Gastrocnemius medialis (tissue), 4 donors: ENCODE measurements around the gene PGAM2. TPM values are rescaled to one million over a fixed set of nuclear protein-coding genes. Genes with fewer than 3 reads are reported as not detected.

Source experiments
- ATAC-seq, 2 donors: fragments of 150-250 bp; one replicate each; pipeline ENCODE4 v1.9.1; 2016
- DNase-seq, 2 donors: peaks; one replicate each; pipeline ENCODE4 v3.0.0-alpha.2; 2019
- H3K27ac ChIP-seq, 4 donors: fragments of 200-600 bp; sonication (generic); 1 replicate in 1 of 4; 2 replicates in 3 of 4; pipeline ENCODE4 v1.5.1; 2016 to 2018; ENCODE audit warnings: mild to moderate bottlenecking in 2 of 4, moderate library complexity in 1 of 4
- H3K27me3 ChIP-seq, 3 donors: fragments of 200-600 bp; sonication (generic) in 2 of 3; 1 replicate in 1 of 3; 2 replicates in 2 of 3; pipeline versions ENCODE4 v1.5.1 to v1.6.0; 2016 to 2019; ENCODE audit warnings: mild to moderate bottlenecking in 1 of 3, moderate library complexity in 1 of 3
- H3K36me3 ChIP-seq, 2 donors: fragments of 200-600 bp; sonication (generic) in 1 of 2; one replicate each; pipeline ENCODE4 v1.5.1; 2017 to 2018
- H3K4me1 ChIP-seq, 2 donors: fragments of 200-600 bp; sonication (generic) in 1 of 2; one replicate each; pipeline ENCODE4 v1.5.1; 2016 to 2017; ENCODE audit warnings: mild to moderate bottlenecking in 2 of 2
- H3K4me3 ChIP-seq, 4 donors: fragments of 200-600 bp; sonication (generic) in 3 of 4; 1 replicate in 1 of 4; 2 replicates in 3 of 4; pipeline ENCODE4 v1.5.1; 2016 to 2019; ENCODE audit warnings: mild to moderate bottlenecking in 2 of 4
- H3K9me3 ChIP-seq, 3 donors: fragments of 200-600 bp; sonication (generic) in 2 of 3; 1 replicate in 1 of 3; 2 replicates in 2 of 3; pipeline ENCODE4 v1.5.1; 2016 to 2019
- CTCF ChIP-seq, 5 experiments: fragments of 450-650 bp in 3 of 5; fragments of 200-600 bp in 2 of 5; sonication (generic) in 2 of 5; IDR thresholded peaks in 4 of 5; conservative IDR thresholded peaks in 1 of 5; 1 replicate in 4 of 5; 2 replicates in 1 of 5; pipeline ENCODE4 v1.5.1; 2016 to 2019; ENCODE audit warnings: antibody characterized with exemption in 5 of 5, mild to moderate bottlenecking in 3 of 5, moderate library complexity in 3 of 5
- POLR2A ChIP-seq, 2 donors: fragments of 450-650 bp; IDR thresholded peaks; one replicate each; pipeline ENCODE4 v1.6.1; 2017; ENCODE audit warnings: antibody characterized with exemption in 2 of 2, mild to moderate bottlenecking in 2 of 2, moderate library complexity in 2 of 2
- in situ Hi-C, 4 donors: fragments of 200-750 bp; cut with MboI; loops; one replicate each; pipeline versions ENCODE4 v1.15.0 to v1.8.0; 2017; ENCODE audit warnings: low sequenced_read_pairs in 4 of 4
- intact Hi-C: fragments of 100-400 bp; cut with DNase I; formaldehyde crosslinking; loops from one replicate; pipeline ENCODE4 v1.15.1; 2023; ENCODE audit warnings: low total_unique reads
- total RNA-seq, 4 donors: library from RNA; depleted of rRNA; stranded (reverse); fragments of >200 nt; gene quantifications; one replicate each; pipeline versions ENCODE4 v1.1.0 to v1.2.3, GENCODE V29; 2016

The PGAM2 gene
- total RNA-seq, 4 donors from 2014 or later = 129 to 355 (median 306) TPM

DNA sequence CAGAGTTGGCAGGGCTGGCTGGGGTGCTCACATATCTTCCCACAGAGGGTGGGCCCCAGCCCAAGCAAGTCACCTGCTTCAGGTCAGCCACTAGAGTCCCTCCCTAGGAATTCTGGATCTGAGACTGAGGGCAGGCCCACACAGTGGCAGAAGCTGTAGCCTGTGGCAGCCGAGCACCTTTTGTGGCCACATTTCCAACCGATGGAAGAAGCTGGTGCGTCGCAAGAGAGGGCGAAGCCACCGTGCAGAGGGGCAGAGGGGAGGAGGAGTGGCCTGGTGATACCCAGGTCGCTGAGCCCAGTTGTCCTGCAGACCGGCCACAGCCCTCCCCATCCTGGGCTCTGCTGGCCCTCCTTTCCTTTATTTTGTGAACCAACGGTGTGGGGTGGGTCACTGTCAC is 11.7 kb upstream of the PGAM2 start:
- DNase-seq (no peak), ATAC-seq (no peak)
- no peaks in the 10 kb centered on the region for H3K27me3 ChIP-seq
- intact Hi-C loops (no loop called here), in situ Hi-C loops (loop anchor here in 1 of 4 donors (5.0 kb wide), 1 partner anchor 45 kb away; the partner anchor contains the start of gene POLD2)
- H3K36me3 ChIP-seq = peaks cover 0 to 44% of the 10 kb centered on the region in 2 donors
- no peak for TF ChIP-seq POLR2A (IDR thresholded peaks at IDR 0.05)
- no peak for TF ChIP-seq CTCF (IDR thresholded peaks at IDR 0.05 in 4 of 5, conservative IDR thresholded peaks at IDR 0.05 in 1 of 5)
- H3K9me3 ChIP-seq = no peaks in the 10 kb centered on the region
- no peak overlapping the region for H3K4me3 ChIP-seq
- peak overlapping the region in 2 of 4 donors; percentile 39 to 96 for H3K27ac ChIP-seq
- H3K4me1 ChIP-seq = peaks cover 55 to 63% of the 10 kb centered on the region in 2 donors

GRCh38 chr7:44076101-44076895 is 10.9 kb upstream of the PGAM2 start:
- Histone ChIP-seq H3K27me3 (no peaks in the 10 kb centered on the region), H3K4me1 (peaks cover 59 to 65% of the 10 kb centered on the region in 2 donors), H3K36me3 (peaks cover 0 to 44% of the 10 kb centered on the region in 2 donors), H3K4me3 (no peak overlapping the region), H3K27ac (peak overlapping the region in 3 of 4 donors; percentile 28 to 87 (median 29)), H3K9me3 (no peaks in the 10 kb centered on the region)
- DNase-seq (no peak), ATAC-seq (no peak)
- TF ChIP-seq CTCF (IDR thresholded peaks at IDR 0.05 in 4 of 5, conservative IDR thresholded peaks at IDR 0.05 in 1 of 5) (no peak), POLR2A (IDR thresholded peaks at IDR 0.05) (no peak)
- intact Hi-C loops (no loop called here), in situ Hi-C loops (loop anchor here in 1 of 4 donors (5.0 kb wide), 1 partner anchor 46 kb away; the partner anchor contains the start of gene POLD2)

DNA sequence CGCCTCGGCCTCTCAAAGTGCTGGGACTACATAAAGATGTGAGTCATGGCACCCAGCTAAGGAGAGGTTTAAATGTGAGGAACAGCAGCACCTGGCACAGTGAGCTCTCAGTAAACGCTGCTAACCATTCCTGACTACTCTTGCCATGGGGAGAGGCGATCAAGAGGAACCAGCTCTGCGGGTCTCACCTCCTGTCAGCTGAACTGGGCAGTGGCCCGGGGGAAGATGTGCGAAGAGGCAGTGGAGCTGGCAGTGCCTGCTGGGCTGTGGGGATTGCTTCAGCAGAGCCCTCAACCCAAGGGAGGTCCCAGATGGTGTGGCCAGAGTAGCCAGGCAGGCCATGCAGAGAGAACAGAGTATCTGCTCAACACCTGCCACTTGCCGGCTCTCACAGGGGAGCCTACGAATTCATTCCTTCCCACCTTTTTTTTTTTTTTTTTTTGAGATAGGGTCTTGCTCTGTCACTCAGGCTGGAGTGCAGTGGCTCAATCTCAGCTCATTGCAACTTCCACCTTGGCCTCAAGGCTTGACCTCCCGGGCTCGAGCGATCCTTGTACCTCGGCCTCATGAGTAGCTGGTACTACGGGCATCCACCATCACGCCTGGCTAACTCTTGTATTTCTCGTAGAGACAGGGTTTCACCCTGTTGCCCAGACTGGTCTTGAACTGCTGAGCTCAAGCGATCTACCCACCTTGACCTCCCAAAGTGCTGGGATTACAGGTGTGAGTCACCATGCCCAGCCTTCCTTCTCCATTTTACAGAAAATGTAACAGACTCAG is 10.1 kb upstream of the PGAM2 start:
- ATAC-seq (no peak), DNase-seq (peak in 1 of 2 donors; percentile 9)
- in situ Hi-C loops (loop anchor here in 1 of 4 donors (5.0 kb wide), 1 partner anchor 47 kb away; the partner anchor contains the start of gene POLD2), intact Hi-C loops (no loop called here)
- Histone ChIP-seq H3K27ac (peak overlapping the region in 3 of 4 donors; percentile 28 to 87 (median 80)), H3K9me3 (no peaks in the 10 kb centered on the region), H3K27me3 (no peaks in the 10 kb centered on the region), H3K4me3 (no peak overlapping the region), H3K36me3 (peaks cover 0 to 44% of the 10 kb centered on the region in 2 donors), H3K4me1 (peaks cover 51 to 61% of the 10 kb centered on the region in 2 donors)
- TF ChIP-seq CTCF (IDR thresholded peaks at IDR 0.05 in 4 of 5, conservative IDR thresholded peaks at IDR 0.05 in 1 of 5) = no peak
- TF ChIP-seq POLR2A (IDR thresholded peaks at IDR 0.05) = no peak

DNA sequence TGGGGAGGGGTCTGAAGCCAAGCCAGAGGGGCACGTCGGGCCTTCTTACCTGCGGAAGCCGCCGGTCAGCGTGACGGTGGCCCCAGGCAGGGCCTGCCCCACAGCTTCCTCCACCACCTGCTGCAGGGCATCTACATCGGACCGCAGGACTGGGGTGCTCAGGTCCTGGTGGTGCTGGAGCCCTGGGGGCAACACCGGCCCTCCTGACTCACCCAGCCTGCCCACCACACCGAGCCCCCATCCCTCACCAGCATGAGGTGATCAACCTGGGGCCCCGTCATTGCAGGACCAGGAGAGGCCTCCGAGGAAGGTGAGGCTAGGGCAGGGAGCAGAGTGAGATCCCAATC is 9.0 kb upstream of the PGAM2 start:
- peaks cover 0 to 34% of the 10 kb centered on the region in 2 donors for H3K36me3 ChIP-seq
- H3K9me3 ChIP-seq = no peaks in the 10 kb centered on the region
- H3K27me3 ChIP-seq = no peaks in the 10 kb centered on the region
- H3K4me1 ChIP-seq = peaks cover 41 to 51% of the 10 kb centered on the region in 2 donors
- no peak for TF ChIP-seq CTCF (IDR thresholded peaks at IDR 0.05 in 4 of 5, conservative IDR thresholded peaks at IDR 0.05 in 1 of 5)
- TF ChIP-seq POLR2A (IDR thresholded peaks at IDR 0.05) = no peak
- no peak for DNase-seq
- intact Hi-C loops (no loop called here), in situ Hi-C loops (no loop called here)
- H3K27ac ChIP-seq = peak overlapping the region; percentile 71 to 87 (median 81)
- no peak for ATAC-seq
- no peak overlapping the region for H3K4me3 ChIP-seq
